ENCODE measurements around the gene ZBTB40.

- TF ChIP-seq, protein P1, sequence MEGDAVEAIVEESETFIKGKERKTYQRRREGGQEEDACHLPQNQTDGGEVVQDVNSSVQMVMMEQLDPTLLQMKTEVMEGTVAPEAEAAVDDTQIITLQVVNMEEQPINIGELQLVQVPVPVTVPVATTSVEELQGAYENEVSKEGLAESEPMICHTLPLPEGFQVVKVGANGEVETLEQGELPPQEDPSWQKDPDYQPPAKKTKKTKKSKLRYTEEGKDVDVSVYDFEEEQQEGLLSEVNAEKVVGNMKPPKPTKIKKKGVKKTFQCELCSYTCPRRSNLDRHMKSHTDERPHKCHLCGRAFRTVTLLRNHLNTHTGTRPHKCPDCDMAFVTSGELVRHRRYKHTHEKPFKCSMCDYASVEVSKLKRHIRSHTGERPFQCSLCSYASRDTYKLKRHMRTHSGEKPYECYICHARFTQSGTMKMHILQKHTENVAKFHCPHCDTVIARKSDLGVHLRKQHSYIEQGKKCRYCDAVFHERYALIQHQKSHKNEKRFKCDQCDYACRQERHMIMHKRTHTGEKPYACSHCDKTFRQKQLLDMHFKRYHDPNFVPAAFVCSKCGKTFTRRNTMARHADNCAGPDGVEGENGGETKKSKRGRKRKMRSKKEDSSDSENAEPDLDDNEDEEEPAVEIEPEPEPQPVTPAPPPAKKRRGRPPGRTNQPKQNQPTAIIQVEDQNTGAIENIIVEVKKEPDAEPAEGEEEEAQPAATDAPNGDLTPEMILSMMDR (IDR thresholded peaks at IDR 0.05) = no peak
- TF ChIP-seq RAD21 (conservative IDR thresholded peaks at IDR 0.05 in 1 of 2, IDR thresholded peaks at IDR 0.05 in 1 of 2) (no peak), EP300 (IDR thresholded peaks at IDR 0.05) (no peak)
- TF ChIP-seq, protein P2, sequence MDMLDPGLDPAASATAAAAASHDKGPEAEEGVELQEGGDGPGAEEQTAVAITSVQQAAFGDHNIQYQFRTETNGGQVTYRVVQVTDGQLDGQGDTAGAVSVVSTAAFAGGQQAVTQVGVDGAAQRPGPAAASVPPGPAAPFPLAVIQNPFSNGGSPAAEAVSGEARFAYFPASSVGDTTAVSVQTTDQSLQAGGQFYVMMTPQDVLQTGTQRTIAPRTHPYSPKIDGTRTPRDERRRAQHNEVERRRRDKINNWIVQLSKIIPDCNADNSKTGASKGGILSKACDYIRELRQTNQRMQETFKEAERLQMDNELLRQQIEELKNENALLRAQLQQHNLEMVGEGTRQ (IDR thresholded peaks at IDR 0.05) = no peak
These were observed 6.2 kb downstream of the ZBTB40 start for GRCh38 chr1:22457836-22458235.
